Measurements from ENCODE around the gene RSPH3.

The RSPH3 gene

GRCh38 chr6:158928068-158928467 lies 71.9 kb downstream of the RSPH3 start:
- no peak overlapping the region for H3K4me2 ChIP-seq (ENCODE audit: low read length)
- no peaks in the 10 kb centered on the region for H3K9me3 ChIP-seq (ENCODE audit: low read length)
- no peaks in the 10 kb centered on the region for H3K79me2 ChIP-seq (ENCODE audit: insufficient read depth, low read length)
- no peak overlapping the region for H3K27ac ChIP-seq (ENCODE audit: low read depth, low read length, poor library complexity, severe bottlenecking)
- no peak overlapping the region for H3K4me3 ChIP-seq (ENCODE audit: low read depth, low read length, poor library complexity, severe bottlenecking)
- no peaks in the 10 kb centered on the region for H3K27me3 ChIP-seq (ENCODE audit: insufficient read depth, low read length)
- TF ChIP-seq EZH2 (IDR thresholded peaks at IDR 0.05; ENCODE audit: borderline replicate concordance, low read length) = no peak
- H3K4me1 ChIP-seq (ENCODE audit: insufficient read depth, low read length, severe bottlenecking) = peaks cover 2% of the 10 kb centered on the region
- H3K36me3 ChIP-seq (ENCODE audit: insufficient read depth, low read length) = no peaks in the 10 kb centered on the region
- H3K9ac ChIP-seq (ENCODE audit: low read length) = no peak overlapping the region
- H4K20me1 ChIP-seq (ENCODE audit: insufficient read depth, low read length) = no peaks in the 10 kb centered on the region
- no peak overlapping the region for H2AFZ ChIP-seq (ENCODE audit: low read length)
- H3F3A ChIP-seq (ENCODE audit: insufficient read depth, low read length) = no peaks in the 10 kb centered on the region
- no peaks in the 10 kb centered on the region for H3K9me2 ChIP-seq (ENCODE audit: low read depth, low read length)

DNA sequence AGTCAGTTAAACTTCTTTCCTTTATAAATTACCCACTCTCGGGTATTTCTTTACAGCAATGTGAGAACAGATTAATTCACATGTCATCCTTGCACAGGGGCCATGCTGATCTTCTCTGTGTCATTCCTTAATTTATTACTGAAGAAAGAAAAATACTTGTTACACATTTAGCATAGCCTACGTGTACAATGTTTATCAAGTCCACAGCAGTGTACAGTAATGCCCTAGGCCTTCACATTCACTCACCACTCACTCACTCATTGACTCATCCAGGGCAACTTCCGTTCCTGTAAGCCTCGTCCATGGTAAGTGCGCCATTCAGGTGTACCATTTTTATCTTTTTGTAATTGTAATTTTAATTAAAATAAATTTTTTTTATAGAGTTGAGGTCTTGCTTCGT lies 73.6 kb downstream of the RSPH3 start:
- Histone ChIP-seq H3K4me2 (ENCODE audit: low read length) (no peak overlapping the region), H3K27ac (ENCODE audit: low read depth, low read length, poor library complexity, severe bottlenecking) (no peak overlapping the region), H3K4me1 (ENCODE audit: insufficient read depth, low read length, severe bottlenecking) (peaks cover 14% of the 10 kb centered on the region), H3K27me3 (ENCODE audit: insufficient read depth, low read length) (no peaks in the 10 kb centered on the region), H3F3A (ENCODE audit: insufficient read depth, low read length) (no peaks in the 10 kb centered on the region), H3K4me3 (ENCODE audit: low read depth, low read length, poor library complexity, severe bottlenecking) (no peak overlapping the region), H3K9me3 (ENCODE audit: low read length) (no peaks in the 10 kb centered on the region), H4K20me1 (ENCODE audit: insufficient read depth, low read length) (no peaks in the 10 kb centered on the region), H3K9ac (ENCODE audit: low read length) (no peak overlapping the region), H3K9me2 (ENCODE audit: low read depth, low read length) (no peaks in the 10 kb centered on the region), H3K79me2 (ENCODE audit: insufficient read depth, low read length) (no peaks in the 10 kb centered on the region), H2AFZ (ENCODE audit: low read length) (no peak overlapping the region), H3K36me3 (ENCODE audit: insufficient read depth, low read length) (no peaks in the 10 kb centered on the region)
- no peak for TF ChIP-seq CTCF (IDR thresholded peaks at IDR 0.05; ENCODE audit: low read length)
- TF ChIP-seq EZH2 (IDR thresholded peaks at IDR 0.05; ENCODE audit: borderline replicate concordance, low read length) = no peak

DNA sequence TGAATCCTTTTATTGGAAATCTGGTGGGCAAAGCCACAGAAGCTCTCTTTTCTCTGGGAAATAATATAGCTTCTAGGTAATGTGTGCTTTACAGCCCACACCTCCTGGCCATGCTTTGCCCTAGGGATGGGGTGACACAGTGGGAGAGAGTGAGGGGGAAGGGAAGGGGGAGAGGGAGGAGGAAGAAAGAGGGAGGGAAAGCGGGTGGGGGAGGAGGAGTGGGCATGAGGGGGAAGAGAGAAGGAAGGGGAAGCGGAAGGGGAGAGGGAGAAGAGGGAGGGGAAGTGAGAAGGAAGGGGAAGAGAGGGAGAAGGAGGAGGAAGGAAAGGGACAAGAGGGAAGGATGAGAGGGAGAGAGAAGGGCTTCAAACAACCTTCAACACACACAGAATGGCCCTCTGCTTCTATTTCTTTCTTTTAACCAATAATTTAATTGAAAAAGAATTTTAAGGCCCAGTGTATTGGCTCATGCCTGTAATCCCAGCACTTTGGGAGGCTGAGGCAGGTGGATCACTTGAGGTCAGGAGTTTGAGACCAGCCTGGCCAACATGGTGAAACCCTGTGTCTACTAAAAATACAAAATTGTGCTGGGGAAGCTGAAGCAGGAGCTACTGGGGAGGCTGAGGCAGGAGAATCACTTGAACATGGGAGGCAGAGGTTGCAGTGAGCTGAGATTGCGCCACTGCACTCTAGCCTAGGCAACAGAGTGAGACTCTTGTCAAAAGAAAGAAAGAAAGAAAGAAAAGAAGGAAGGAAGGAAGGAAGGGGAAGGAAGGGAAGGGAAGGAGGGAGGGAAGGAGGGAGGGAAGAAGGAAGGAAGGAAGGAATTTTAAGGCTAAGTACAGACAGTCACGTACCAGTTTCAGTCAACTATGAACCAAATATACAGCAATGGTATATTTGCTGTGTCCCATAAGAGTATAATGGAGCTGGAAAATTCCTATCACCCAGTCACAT lies 75.2 kb downstream of the RSPH3 start:
- no peak overlapping the region for H2AFZ ChIP-seq (ENCODE audit: low read length)
- TF ChIP-seq EZH2 (IDR thresholded peaks at IDR 0.05; ENCODE audit: borderline replicate concordance, low read length) (no peak), CTCF (IDR thresholded peaks at IDR 0.05; ENCODE audit: low read length) (no peak)
- no peaks in the 10 kb centered on the region for H3K9me2 ChIP-seq (ENCODE audit: low read depth, low read length)
- H3K9ac ChIP-seq (ENCODE audit: low read length) = no peak overlapping the region
- H3K4me3 ChIP-seq (ENCODE audit: low read depth, low read length, poor library complexity, severe bottlenecking) = no peak overlapping the region
- peaks cover 30% of the 10 kb centered on the region for H3K4me1 ChIP-seq (ENCODE audit: insufficient read depth, low read length, severe bottlenecking)
- no peaks in the 10 kb centered on the region for H3K9me3 ChIP-seq (ENCODE audit: low read length)
- no peaks in the 10 kb centered on the region for H3K79me2 ChIP-seq (ENCODE audit: insufficient read depth, low read length)
- H3K27ac ChIP-seq (ENCODE audit: low read depth, low read length, poor library complexity, severe bottlenecking) = no peak overlapping the region
- H3K4me2 ChIP-seq (ENCODE audit: low read length) = no peak overlapping the region
- no peaks in the 10 kb centered on the region for H3K36me3 ChIP-seq (ENCODE audit: insufficient read depth, low read length)
- H4K20me1 ChIP-seq (ENCODE audit: insufficient read depth, low read length) = no peaks in the 10 kb centered on the region
- no peaks in the 10 kb centered on the region for H3F3A ChIP-seq (ENCODE audit: insufficient read depth, low read length)
- no peaks in the 10 kb centered on the region for H3K27me3 ChIP-seq (ENCODE audit: insufficient read depth, low read length)
